Occipital lobe (tissue), 2 donors: Measurements from ENCODE around the gene LMNTD2. TPM values are rescaled to one million over a fixed set of nuclear protein-coding genes. Genes with fewer than 3 reads are reported as not detected.

ENCODE experiments used
- DNase-seq: peaks from one replicate; lab custom pipeline; 2025; lab: John Stamatoyannopoulos, UW
- total RNA-seq: library from RNA; depleted of rRNA; stranded (reverse); fragments of >200 nt; gene quantifications from one replicate; pipeline ENCODE4 v1.2.3, GENCODE V29; 2014

Gene LMNTD2
- total RNA-seq, 1 donor from 2014 or later = 0.16 TPM

- peak; percentile 88 for DNase-seq
These were observed 8.0 kb upstream of the LMNTD2 start for GRCh38 chr11:568306-569157.

DNA sequence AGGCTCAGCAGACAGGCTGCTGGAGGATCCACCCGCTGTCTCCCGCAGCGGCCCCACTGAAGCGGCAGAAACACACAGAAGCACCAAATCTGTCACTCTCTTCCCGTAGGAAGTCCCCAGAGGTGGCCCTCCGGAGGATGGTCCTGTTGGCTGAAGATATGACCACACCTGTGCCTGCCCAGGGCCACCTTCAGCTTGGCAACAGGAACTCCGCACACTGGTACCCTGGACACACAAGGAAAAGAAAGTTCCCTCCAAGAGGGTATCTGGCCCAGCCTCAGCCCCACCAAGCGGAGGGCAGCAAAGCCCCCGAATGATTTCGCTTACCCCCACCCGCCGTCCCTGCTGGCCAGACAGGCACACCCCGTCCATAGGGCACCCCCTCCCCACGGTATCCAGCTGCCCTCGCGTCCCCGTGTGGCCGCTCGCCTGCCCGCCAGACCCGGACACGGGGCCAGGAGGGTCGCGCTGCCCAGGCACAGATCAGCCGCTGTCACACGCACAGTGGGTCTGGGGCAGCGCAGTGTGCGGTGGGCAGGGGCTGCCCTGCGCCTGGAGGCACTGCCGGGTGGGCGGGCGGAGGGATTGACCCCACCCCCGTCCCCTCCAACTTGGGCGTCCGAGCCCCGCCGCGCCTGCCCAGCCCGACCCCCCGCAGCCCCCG is 7.2 kb upstream of the LMNTD2 start:
- no peak for DNase-seq

DNA sequence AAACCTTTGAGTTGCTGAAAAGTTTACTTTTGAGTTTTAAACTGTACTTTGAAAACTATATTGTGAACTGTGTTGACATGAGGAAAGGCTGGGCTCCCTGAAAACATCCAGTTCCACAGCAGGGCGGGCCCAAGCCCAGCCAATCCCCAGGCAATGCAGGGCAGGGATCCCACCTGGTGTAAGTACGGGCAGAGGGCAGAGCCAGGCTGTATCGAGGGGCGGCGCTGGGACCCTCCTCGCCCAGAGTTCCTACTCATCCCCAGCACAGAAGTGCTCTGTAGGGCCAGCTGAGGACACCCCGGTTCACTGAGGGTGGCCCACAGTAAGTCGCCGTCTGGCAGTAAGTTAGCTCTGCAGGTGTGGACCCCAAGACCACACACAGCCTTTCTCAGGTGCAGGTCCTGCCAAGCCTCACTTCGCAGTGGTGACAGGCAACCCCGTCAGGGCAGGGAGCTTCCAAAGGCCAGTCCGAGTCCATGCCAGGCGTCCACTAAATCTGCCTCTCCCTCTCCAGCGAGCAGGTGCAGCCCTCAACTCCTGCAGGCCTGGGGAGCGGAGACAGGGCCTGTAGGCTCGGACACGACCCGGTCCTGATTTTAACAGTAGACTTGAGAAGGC is 6.6 kb upstream of the LMNTD2 start:
- DNase-seq = no peak

DNA sequence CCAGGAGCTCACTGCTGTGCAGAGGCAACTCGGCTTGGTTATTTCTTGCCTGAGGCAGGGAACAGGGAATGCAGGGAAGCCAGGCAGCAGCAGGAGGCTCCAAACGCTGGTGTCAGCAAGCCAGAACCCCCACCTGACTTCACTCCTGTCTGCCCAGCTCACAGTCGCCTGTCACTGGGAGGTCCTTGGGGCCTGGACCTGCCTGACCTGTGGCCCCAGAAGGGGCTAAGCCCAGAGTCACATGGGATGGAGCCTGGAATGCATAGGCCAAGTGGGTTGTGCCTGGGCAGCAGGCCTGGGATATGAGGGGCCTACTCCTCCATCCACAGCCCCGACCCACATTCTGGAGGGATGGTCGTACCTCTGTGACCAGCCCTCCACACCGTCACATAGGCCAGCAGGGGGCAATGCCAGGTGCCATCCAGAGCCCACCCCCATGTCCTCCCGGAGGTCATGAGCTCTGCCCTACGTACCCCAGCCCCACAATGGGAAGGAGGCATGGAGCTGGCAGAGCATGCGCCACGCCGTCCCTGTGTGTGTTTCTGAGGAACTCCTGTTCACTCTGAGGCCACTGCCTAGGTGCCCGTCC is 5.5 kb upstream of the LMNTD2 start:
- DNase-seq = no peak

DNA sequence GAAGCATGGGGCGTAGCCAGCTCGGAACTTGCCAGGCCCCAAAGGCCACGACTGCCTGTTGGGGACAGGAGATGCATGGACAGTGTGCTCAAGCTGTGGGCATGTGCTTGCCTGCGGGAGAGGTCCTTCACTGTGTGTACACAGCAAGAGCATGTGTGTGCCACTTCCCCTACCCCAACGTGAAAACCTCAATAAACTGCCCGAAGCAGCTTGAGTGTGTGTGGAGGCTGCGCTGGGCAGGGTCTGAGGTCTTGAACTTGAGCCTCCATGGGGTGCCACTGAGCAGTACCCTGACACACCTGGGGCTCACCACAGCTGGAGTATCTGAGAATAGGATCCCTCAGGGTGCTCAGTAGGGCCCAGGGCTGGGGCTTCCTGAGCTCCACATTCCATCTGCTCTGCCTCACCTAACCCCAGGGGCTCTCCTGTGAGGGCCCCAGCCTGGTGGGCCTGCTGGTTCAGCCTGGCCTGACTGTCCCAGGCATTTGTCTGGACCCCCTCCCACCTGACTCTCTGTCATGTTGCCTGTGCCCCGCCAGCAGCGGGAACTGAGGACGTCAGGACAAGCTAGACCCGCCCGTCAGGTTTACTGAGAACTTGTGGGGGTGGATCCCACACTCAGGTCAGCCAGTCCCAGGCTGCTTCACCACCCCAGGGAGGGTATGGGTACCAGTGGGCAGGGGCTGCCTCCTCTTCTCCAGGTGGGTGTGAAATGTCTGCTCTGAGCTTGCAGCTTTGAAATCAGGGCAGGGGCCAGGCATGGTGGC is 3.5 kb upstream of the LMNTD2 start:
- DNase-seq = no peak

DNA sequence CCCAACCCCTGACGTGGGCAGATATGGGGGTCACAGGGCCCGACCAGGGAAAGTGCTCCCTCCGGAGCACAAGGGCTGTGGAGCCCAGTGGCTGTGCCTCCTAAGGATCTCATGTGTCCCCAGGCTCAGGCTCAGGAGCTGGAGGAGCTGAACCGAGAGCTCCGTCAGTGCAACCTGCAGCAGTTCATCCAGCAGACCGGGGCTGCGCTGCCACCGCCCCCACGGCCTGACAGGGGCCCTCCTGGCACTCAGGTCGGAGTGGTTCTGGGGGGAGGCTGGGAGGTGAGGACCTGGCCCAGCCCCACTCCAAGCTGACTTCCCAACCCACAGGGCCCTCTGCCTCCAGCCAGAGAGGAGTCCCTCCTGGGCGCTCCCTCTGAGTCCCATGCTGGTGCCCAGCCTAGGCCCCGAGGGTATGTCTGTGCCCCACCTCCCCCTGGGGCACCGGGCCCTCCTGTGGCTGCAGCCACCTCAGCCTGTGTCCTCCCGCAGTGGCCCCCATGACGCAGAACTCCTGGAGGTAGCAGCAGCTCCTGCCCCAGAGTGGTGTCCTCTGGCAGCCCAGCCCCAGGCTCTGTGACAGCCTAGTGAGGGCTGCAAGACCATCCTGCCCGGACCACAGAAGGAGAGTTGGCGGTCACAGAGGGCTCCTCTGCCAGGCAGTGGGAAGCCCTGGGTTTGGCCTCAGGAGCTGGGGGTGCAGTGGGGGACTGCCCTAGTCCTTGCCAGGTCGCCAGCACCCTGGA is 2.7 kb upstream of the LMNTD2 start:
- DNase-seq = no peak

DNA sequence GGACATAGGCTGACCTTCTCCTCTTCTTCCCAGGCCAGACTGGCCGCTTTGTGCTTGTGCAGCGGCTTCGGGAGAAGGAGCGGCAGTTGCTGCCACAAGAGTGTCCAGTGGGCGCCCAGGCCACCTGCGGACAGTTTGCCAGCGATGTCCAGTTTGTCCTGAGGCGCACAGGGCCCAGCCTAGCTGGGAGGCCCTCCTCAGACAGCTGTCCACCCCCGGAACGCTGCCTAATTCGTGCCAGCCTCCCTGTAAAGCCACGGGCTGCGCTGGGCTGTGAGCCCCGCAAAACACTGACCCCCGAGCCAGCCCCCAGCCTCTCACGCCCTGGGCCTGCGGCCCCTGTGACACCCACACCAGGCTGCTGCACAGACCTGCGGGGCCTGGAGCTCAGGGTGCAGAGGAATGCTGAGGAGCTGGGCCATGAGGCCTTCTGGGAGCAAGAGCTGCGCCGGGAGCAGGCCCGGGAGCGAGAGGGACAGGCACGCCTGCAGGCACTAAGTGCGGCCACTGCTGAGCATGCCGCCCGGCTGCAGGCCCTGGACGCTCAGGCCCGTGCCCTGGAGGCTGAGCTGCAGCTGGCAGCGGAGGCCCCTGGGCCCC is 1.6 kb upstream of the LMNTD2 start:
- no peak for DNase-seq

DNA sequence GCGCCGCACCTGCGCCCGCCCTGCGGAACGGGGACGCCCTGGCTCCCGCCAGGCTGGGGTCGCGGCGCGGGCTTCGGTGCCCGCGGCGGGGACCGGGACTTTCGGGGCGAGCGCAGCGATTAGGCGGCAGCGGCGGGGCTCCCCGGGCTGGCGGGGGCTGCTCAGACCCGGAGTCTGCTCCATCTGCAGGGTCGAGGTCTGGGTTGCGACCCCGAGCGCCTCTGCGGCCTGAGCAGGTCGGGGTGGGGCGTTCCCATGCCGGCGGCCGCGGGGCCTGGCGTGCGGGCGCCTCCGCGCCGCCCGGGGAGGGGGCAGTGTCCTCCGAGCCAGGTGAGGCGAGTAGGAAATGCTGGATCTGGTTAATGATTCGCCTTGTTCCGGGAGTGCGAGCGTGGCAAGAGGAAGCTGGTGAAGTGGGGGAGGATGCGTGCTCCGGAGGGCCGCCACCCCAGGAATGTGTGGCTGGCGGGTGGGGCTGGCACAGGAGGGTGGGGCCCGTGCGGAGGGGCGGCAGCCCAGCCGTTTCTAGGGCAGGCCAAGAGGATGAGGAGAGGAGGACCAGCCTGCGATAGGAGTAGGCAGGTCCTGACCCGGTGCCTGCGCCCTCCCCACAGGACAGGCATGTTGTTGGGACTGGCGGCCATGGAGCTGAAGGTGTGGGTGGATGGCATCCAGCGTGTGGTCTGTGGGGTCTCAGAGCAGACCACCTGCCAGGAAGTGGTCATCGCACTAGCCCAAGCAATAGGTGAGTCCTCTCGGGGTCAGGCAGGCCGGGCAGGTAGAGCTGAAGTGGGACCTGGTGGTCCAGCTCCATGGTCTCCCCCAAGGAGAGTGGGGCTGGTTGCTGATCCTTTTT is 838 bp upstream of the LMNTD2 start:
- DNase-seq = no peak

GRCh38 chr11:559712-560304 is 730 bp downstream of the LMNTD2 start:
- DNase-seq = no peak

DNA sequence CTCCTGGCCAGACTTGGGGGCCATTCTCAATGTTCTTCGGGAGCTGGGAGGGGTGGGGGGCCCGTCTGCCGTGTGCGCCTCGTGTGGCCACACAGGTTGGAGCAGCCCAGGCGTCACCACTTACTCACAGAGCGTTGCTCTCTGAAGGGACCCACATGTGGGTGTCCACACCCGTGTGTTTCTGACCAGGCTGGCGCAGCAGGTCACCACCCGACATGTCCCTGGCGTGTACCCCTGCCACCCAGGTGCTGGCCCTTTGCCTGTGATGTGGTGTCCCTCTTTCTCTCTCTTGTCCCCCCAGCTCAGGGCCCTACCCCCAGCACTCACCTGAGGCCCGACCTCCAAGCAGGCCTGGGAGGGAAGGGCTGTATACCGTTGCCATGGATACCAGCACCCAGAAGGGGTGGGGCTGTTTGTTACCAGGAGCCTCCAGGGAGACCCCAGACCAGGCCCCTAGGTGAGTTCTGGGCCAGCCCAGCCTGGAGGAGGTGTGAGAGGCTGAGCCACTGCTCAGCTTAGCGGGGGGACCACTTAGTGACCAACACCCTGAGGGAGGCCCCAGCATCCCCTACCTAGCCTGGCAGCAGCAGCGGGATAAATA is 1.4 kb downstream of the LMNTD2 start:
- no peak for DNase-seq

DNA sequence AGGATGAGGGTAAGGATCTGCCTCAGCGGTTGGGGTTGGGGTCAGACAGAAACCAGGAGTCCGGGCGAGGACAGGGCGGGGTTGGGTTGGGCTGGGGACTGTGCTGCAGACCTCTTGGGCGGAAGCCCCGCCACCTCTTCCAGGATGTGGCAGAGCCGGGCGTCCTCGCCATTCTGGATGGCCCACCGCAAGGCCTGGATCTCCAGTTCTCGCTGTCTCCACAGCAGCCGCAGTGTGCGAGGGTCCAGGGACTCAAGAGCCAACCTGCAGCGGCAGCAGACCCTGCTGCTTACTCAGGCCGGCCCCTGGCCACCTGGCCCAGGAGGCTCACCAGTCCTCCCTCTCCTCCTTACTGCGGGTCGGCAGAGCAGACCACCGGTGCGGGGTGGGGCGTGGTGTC is 2.0 kb downstream of the LMNTD2 start:
- DNase-seq = no peak

DNA sequence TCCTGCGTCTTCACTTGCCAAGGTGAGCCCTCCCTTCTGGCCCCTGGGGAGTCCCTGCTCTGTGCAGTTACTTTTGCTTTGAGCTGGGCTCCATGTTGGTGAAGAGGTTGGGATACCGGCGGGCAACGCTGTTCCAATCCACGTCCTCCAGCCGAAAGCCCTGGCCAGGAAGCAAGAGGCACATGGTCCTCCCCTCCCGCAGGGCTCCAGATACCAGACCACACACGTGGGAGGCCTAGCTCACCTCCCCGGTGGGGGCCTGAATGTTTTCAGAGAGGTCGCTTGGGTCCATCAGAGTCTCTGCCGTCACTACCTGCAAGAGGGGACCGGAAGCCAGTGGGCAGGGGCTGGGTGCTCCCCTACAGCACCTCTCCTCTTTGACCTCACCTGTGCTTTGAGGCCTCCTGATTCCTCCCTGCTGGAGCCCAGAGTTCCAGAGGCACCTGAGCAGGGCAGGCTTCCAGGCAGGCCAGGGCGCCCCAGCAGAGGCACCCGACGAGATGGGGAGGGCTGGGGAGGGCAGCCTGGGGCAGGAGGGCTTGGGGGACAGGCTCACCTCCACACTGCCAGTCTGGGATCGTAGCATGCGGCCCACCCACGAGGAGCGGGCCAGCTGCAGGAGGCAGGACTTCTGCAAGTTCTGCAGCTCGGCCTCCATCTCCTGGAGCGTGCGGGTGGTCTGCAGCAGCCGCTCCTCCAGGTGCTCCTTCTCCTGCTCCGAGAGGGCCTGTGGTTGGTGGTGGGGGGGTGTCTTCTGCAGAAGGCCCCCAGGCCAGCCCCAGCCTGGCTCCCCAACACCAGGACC is 3.0 kb downstream of the LMNTD2 start:
- DNase-seq = no peak

DNA sequence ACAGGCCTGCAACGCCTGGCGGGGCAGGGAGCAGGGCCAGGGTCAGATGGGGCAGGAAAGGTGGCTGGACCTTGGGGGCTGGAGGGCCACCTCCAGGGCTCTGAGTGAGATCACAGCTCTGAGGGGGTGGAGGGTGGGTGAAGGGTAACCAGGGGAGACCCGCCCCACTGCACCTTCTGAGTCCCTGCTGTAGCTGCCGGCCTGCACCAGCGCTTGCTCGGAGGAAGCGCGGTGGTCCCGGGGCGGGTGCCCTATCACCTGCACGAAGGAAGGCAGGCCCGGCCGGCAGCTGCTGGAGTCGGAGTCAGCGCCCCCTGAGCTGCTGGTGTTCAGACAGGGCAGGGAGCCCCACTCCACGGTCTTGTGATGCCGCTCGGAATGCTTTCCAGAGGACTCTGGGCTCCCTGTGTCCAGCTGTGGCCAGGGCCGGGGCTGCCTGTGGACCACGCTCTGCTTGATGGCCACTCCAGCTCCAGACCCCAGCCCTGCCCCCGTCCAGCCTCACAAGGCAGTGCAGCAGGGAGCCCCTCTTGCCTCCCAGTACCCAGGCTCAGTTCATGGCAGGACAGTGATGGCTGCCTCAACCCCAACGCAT is 3.8 kb downstream of the LMNTD2 start:
- DNase-seq = no peak

- DNase-seq = no peak
These were observed 4.5 kb downstream of the LMNTD2 start for GRCh38 chr11:555780-556661.

DNA sequence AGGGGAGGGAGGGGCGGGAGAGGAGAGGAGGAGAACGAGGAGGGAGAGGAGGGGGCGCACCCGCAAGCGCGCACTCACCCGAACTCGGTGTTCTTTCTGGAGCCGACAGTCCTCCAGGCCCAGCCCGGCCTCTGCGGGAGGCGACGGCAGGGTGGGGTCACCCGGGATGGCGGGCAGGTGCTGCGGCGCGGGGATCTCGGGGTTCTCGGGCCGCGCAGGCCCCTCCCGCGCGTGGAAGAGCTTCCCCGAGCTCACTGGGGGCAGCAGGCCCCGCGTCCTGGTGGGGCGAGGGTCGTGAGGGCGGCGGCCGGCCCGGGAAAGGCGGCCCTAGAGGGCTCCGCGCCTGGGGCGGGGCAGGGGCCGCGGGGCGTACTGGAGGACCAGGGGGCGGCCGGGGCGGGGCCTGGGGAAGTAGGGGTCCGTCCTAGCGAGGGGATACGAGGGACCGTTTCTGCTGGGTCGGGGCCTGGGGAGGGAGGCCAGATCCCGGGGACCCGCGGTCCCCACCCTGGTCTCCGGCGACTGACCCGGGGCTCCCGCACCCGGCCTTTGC is 5.2 kb downstream of the LMNTD2 start:
- DNase-seq = no peak
